Femur (tissue), 1 donor: ENCODE data around the gene GNG7.
"Not testable (repeated sequence)": the region's sequence is repeated elsewhere in the genome, so short reads cannot be mapped to it uniquely, and the experiment has no call there.

Experiments
- DNase-seq: peaks from one replicate; pipeline ENCODE4 v3.0.0-alpha.2; 2017

GNG7 gene

GRCh38 chr19:2616741-2617392 is 85.6 kb downstream of the GNG7 start:
- peak; percentile 69 for DNase-seq

GRCh38 chr19:2615782-2616181 is 86.7 kb downstream of the GNG7 start:
- DNase-seq: no peak

GRCh38 chr19:2613507-2614295 is 88.8 kb downstream of the GNG7 start:
- peak; percentile 28 for DNase-seq

GRCh38 chr19:2612619-2613249 is 89.8 kb downstream of the GNG7 start:
- DNase-seq: peak; percentile 14

- peak; percentile 19 for DNase-seq
Observed at GRCh38 chr19:2611483-2612464, 90.7 kb downstream of the GNG7 start.

- DNase-seq: peak; percentile 93
Observed at GRCh38 chr19:2610637-2611482, 91.6 kb downstream of the GNG7 start.

- DNase-seq: peak; percentile 19
Observed at GRCh38 chr19:2609389-2610116, 92.9 kb downstream of the GNG7 start.

- DNase-seq: not testable (repeated sequence)
Observed at GRCh38 chr19:2609034-2609388, 93.5 kb downstream of the GNG7 start.

GRCh38 chr19:2608602-2608922 is 93.9 kb downstream of the GNG7 start:
- no peak for DNase-seq

- no peak for DNase-seq
Observed at GRCh38 chr19:2607712-2608601, 94.5 kb downstream of the GNG7 start.

- not testable (repeated sequence) for DNase-seq
Observed at GRCh38 chr19:2606774-2607173, 95.7 kb downstream of the GNG7 start.

GRCh38 chr19:2605889-2606288 is 96.6 kb downstream of the GNG7 start:
- not testable (repeated sequence) for DNase-seq

GRCh38 chr19:2604747-2605329 is 97.7 kb downstream of the GNG7 start:
- no peak for DNase-seq

- DNase-seq: peak; percentile 65
Observed at GRCh38 chr19:2603334-2603733, 99.2 kb downstream of the GNG7 start.

GRCh38 chr19:2602391-2603181 is 99.9 kb downstream of the GNG7 start:
- peak; percentile 89 for DNase-seq

- DNase-seq: no peak
Observed at GRCh38 chr19:2600914-2601870, 101.3 kb downstream of the GNG7 start.

- DNase-seq: no peak
Observed at GRCh38 chr19:2594319-2594718, 108.2 kb downstream of the GNG7 start.

GRCh38 chr19:2592824-2593223 is 109.7 kb downstream of the GNG7 start:
- DNase-seq: no peak
